KMS-11 (cell line): ENCODE results near the gene FRY.

ENCODE experiments used
- H2AFZ ChIP-seq: fragments of 200-600 bp; sonication (generic); 2 replicates; pipeline ENCODE4 v1.6.1; 2016; ENCODE audit warnings: antibody characterized with exemption, mixed run types, low read depth
- H3K27ac ChIP-seq: fragments of 200-600 bp; sonication (generic); 2 replicates; pipeline ENCODE4 v1.6.1; 2016; ENCODE audit warnings: mild to moderate bottlenecking, mixed run types
- H3K27me3 ChIP-seq: fragments of 200-600 bp; sonication (generic); 2 replicates; pipeline ENCODE4 v1.6.1; 2017; ENCODE audit warnings: mild to moderate bottlenecking, low read depth, mixed run types, moderate library complexity; ENCODE audit not compliant: insufficient read depth
- H3K36me3 ChIP-seq: fragments of 200-600 bp; sonication (generic); 2 replicates; pipeline ENCODE4 v1.6.1; 2017; ENCODE audit warnings: mild to moderate bottlenecking, mixed run types; ENCODE audit not compliant: insufficient read depth
- H3K4me1 ChIP-seq: fragments of 200-600 bp; sonication (generic); 2 replicates; pipeline ENCODE4 v1.6.1; 2016; ENCODE audit warnings: mild to moderate bottlenecking, low read depth, mixed run types; ENCODE audit not compliant: poor library complexity, severe bottlenecking
- H3K4me2 ChIP-seq: fragments of 200-600 bp; sonication (generic); 2 replicates; pipeline ENCODE4 v1.7.0; 2016; ENCODE audit warnings: mild to moderate bottlenecking, mixed run types
- H3K4me3 ChIP-seq: fragments of 200-600 bp; sonication (generic); IDR thresholded peaks from 2 replicates; pipeline ENCODE4 v1.6.1; 2017; ENCODE audit warnings: low read depth, low read length, mixed read lengths; ENCODE audit not compliant: insufficient read depth
- H3K79me2 ChIP-seq: fragments of 200-600 bp; sonication (generic); 2 replicates; pipeline ENCODE4 v1.6.1; 2016; ENCODE audit warnings: low read depth, mixed run types; ENCODE audit not compliant: insufficient read depth
- H3K9ac ChIP-seq: fragments of 200-600 bp; sonication (generic); 2 replicates; pipeline ENCODE4 v1.6.1; 2016; ENCODE audit warnings: mild to moderate bottlenecking, mixed run types
- H4K20me1 ChIP-seq: fragments of 200-600 bp; sonication (generic); 2 replicates; pipeline ENCODE4 v1.6.1; 2016; ENCODE audit warnings: mild to moderate bottlenecking, mixed run types; ENCODE audit not compliant: insufficient read depth
- CTCF ChIP-seq: fragments of 200-600 bp; sonication (generic); conservative IDR thresholded peaks from 2 replicates; pipeline ENCODE4 v1.6.1; 2017; ENCODE audit warnings: low read depth, mild to moderate bottlenecking, antibody characterized with exemption, low read length, moderate library complexity, mixed read lengths

The FRY gene

GRCh38 chr13:32347651-32348050, 316.1 kb downstream of the FRY start:
- no peak overlapping the region for H3K4me2 ChIP-seq
- no peak overlapping the region for H3K27ac ChIP-seq
- no peak overlapping the region for H3K9ac ChIP-seq
- H2AFZ ChIP-seq = no peak overlapping the region
- no peaks in the 10 kb centered on the region for H4K20me1 ChIP-seq
- H3K27me3 ChIP-seq = no peaks in the 10 kb centered on the region
- H3K4me1 ChIP-seq = no peaks in the 10 kb centered on the region
- no peaks in the 10 kb centered on the region for H3K36me3 ChIP-seq
- no peak overlapping the region for H3K4me3 ChIP-seq
- no peak for TF ChIP-seq CTCF
- H3K79me2 ChIP-seq = no peaks in the 10 kb centered on the region
